Astrocyte of the hippocampus (primary cell): ENCODE data around the gene CCDC106.

Source experiments
- DNase-seq: peaks from one replicate; pipeline ENCODE4 v3.0.0; 2011; ENCODE audit warnings: low read depth, low spot score

CCDC106 gene

DNA sequence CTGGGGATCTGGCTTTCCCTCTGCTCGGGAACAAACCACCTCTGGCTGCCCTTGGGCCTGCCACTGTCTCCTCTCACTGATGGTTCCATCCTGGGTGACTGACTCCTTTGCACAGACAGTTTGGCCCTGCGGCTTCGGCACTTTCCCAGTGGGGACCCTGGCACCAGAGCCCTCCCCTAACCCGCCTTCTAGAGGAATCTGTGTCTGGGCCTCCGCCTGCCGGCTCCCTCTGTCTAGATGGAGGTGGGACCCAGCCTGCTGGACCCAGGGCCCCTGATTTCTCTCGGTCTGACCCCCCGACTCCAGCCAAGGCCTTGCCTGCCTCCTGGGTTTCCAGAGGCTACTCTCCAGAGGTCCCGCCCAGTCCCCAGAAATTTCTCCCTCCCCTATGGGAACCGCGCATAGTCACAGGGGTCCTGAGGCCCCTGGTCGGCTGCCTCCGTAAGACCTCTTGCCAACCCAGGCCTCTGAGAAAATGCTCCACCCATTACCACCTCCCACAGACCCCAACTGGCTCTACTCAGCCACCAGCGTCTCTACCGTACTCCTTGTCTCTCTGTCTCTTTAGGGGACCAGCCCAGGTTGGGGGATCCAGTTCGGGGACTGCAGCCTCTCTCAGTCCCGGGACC is 2.7 kb downstream of the CCDC106 start:
- DNase-seq: no peak

GRCh38 chr19:55651236-55651635 is 3.2 kb downstream of the CCDC106 start:
- no peak for DNase-seq

DNA sequence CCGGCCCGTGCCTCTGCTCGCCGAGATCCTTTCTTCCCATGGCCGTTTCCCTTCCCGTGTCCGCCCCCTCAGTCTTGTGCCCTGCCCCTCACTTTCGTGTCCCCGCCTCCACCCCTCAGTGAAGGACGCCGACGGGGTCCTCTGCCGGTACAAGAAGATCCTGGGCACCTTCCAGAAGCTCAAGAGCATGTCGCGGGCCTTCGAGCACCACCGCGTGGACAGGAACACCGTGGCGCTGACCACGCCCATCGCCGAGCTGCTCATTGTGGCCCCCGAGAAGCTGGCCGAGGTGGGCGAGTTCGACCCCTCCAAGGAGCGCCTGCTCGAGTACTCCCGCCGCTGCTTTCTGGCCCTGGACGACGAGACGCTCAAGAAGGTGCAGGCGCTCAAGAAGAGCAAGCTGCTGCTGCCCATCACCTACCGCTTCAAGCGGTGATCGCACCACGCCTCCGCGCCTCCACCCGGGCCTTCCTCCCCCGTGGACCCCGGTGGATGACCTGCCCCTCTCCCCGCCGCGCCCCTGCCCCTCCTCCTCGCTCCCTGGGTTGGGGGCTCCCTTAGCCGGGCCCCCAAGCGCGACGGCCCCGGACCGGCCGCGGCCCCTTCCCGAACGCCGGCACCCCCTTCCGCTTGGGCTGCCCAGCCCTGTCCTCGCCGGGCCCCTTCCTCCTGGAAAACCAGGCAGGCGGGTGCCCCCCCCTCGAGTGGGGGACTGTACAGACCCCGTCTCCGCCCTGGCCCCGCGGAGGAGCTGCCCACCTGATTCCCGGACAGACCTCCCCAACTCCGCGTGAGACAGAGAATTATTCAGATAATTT is 4.5 kb downstream of the CCDC106 start:
- no peak for DNase-seq

DNA sequence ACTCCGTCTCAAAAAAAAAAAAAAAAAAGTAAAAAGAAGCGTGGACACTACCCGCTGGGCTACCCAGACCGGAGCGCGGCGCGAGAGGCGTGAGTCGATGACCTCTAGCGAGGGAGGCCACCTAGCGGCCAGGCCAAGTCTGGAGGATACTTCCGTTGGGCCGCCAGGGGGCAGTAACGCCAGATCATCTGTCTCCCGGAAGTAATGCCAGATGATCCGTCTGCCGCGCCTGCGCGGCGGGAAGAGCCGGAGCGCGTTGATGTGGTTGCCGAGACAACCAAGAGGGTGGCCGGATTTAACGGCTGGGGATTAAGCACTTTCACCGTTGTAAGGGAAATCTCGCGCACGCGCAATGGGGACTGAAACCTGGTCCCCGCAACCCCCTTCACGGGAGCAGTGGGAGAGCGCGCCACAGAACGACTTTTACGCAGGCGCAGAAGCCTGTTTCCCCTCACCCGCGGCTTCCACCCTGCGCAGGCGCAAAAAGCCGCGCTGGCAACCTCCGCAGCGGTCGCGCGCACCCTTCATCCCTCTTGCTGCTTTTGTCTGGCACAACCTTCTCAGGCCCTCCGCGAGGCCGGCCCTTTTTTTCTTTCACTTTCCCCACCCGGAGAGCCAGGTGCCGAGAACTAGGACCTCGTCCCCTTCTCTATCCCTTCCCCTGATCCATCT is 5.8 kb downstream of the CCDC106 start:
- DNase-seq: peak; percentile 100

GRCh38 chr19:55654323-55654867 is 6.4 kb downstream of the CCDC106 start:
- DNase-seq: peak; percentile 100

DNA sequence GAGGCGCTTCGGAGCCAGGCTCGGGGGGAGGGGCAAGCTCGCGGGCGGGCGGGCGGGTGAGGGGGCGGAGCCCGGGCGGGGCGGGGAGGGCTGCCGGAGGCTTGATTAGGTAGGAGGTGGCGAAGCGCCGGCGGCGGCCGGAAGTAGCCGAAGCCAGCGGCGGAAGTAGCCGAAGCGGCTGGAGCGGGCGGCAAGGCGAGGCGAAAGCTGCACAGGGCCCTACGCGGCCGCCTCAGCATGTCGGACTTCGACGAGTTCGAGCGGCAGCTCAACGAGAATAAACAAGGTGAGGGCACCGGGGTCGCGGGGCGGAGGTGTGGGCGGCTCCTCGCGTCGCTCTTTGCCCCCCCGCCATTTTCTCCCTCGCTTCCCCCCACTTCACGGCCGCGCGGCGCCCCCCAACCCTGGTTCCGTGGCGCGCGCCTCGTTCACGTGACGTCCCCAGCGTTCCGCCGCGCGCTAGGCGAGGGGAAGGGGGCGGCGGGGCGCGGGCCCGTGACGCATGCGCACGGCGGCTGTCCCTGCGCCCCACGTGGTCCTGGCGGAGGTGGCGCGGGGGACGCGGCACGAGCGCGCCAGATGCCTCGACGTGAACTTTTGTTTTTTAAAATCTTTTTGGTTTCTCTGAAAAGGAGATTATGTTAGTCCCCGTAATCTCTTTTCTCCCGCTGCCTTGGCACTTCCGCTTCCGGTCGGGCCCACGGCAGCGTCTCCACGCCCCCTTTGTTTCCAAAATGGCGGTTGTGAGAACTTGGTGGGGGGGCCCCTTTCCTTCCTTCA is 7.0 kb downstream of the CCDC106 start, which contains the start of gene U2AF2:
TSS of gene U2AF2 (plus strand) at position 168 of the 780 bp plus-strand sequence. CDS start at position 238, 70 bp downstream.
- DNase-seq: peak; percentile 97

GRCh38 chr19:55655648-55656040 is 7.6 kb downstream of the CCDC106 start:
- no peak for DNase-seq

DNA sequence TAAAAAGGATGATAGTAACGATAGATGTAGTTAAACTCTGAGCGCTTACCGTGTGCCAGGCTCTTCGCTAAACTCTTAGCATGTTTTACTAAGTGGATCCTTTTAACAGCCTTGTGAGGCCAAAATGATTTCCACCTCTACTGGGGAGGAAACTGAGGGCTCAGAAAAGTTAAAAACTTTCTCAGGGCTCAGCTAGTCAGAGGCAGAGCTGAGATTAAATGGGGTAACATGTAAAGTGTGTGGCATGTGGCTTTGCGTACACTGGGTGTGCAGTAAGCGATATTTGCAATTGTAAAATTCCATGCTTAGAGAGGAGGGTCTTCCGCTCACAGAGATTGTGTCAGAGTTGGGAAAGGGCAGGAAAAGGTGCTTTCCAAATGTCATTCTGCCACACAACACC is 8.5 kb downstream of the CCDC106 start:
- DNase-seq: no peak

DNA sequence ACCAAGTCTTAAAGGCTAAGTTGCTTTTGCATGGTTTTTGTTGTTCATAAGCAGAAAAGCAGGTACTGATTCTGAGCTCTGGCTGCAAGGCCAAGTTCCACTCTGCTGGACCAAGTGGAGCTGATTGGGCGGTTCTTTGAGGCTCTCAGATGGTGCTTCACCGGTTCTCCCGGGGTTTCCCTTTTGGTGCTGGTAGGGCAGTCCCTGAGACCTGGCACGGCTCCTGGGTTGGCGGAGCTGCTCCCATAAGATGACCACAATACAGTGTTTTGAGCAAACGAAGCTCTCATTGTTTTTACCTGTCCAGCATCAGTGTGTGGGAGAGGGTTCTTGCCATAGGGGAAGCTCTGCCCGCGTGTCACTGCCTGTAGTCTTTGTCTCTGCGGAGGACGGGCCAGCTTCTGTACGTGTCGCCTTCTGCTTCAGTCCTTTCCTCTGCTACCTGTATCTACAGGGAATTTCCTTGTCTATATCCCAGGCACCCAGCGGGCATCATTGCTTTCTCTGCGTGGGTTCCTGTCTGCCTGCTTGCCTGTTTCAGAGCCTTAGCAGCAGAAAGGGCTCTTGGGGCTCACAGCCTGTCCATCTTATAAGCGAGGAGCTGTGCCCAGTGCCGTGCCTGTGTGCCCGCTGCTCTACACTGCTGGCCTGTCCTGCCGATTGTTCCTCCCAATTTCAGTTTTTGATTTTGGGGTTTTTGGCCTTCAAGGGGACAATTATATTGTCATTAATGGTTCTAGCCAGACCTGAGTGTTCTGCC is 9.2 kb downstream of the CCDC106 start:
- peak; percentile 44 for DNase-seq

- no peak for DNase-seq
Measured at GRCh38 chr19:55658846-55659459, 10.9 kb downstream of the CCDC106 start.

DNA sequence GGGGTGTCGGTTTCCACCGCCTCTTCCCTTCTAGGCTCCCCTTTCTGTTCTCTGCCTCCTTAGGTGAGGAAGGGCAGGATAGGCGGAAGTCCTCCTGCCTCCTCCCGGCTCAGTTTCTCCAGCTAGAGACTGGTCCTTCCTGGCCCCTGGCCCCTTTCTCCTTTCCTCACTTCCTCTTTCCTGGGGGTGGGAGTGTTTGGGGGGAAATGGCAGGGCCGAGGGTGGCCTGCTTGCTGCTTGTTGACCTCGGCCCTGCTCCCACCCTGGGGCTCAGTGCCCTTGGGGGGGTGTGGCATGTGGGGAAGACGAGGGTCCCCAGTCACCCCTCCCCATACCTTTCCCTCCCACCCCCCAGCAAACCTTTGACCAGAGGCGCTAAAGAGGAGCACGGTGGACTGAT is 11.8 kb downstream of the CCDC106 start:
- no peak for DNase-seq

- no peak for DNase-seq
Measured at GRCh38 chr19:55660404-55660803, 12.4 kb downstream of the CCDC106 start.

GRCh38 chr19:55660991-55661390 is 13.0 kb downstream of the CCDC106 start:
- DNase-seq: no peak

DNA sequence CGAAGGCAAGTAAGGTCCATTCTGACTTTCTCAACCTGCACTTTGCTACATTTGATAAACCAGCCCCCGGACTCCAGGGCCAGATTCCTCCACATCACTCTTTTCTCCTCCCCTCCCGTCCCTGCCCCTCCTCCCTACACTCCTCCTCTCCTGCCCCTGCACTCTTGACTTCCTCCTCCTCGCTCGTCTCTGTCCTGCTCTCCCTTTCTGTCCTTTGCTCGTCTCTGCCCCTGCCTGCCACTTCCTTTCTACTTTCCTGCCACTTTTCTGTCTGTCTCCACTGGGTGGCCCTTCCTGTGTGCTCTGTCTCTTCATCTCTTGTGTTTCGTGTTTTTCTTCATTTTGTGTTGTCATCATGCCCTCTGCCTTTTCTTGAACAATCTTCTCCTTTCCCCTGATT is 13.8 kb downstream of the CCDC106 start:
- no peak for DNase-seq

DNA sequence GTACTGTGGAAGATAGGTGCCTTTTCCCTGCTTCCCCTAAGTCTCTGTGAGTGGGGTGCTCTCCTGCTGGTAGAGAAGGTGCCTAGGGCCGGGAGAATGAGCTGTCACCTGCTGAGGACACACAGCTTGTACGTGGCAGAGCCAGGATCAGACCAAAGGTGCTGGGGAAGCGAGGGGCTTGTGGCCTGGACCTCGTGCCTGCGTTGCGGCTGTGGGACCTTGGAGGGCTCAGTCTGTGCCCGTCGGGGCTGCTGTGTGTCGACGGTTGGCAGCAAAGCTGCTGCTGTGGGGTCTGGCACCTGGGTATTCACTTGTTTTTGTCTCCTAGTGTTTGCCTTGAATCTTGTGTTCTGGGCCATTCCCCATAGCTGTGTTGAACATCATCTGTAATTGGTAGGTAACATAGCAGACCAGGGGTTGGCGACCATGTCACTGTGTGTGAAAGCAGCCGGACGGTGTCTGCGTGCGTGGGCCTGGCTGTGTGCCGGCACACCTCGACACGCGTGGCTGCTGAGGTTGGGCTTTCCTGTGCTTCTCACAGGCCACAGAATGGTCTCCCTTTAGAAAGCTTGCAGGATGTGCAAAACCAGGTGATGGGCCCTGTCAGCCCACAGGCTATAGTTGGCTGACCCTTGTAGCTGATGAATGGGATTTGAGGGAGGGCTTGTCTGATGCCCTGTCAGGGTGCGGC is 16.0 kb downstream of the CCDC106 start:
- no peak for DNase-seq

DNA sequence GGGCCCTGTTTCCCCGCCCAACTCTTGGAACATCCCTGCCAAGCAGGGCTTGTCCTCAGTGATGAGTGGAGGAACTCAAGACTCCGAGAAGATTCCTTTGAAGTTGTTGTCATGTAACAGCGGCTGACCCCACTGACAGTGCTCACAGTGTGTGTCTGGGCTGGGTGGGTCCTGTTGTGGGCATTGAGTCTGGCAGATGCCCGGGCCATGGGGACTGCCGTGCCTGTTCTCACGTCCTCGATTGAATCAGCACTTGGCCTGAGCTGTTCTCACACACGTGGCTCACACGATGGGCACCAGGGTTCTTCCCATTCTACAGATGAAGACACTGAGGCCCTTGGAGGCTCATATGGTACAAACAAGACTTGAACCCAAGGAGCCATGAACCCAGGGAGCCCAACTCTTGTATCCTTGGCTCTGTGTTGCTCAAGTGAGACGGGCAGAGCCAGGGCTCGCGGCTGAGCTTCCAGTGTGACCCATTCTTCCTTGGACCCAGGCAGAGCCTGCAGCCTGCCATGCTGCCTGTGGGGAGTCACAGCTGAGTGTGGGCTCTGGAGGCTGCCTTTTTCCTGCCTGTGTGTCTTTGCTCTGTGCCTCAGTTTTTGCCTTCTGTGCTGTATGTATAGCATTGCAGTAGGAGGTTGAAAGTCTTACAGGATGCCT is 18.5 kb downstream of the CCDC106 start:
- no peak for DNase-seq

DNA sequence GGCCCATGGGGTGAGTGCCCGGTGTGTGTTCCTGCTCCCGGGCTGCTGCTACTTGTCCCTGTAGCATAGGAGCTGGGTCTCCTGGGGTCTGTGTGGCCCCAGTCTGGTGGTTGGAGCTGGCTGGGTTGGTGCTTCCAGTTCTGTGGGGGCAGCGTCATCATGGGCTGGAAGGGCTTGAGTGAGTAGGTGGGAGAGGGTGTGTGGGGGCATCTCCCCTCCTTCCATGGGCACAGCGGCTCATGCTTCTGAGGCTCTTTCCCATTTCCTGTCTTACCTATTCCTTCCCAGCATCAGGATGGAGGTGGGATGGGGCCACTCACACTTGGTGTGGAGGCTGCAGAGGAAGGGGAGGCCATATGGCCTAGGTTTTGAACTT is 19.0 kb downstream of the CCDC106 start:
- no peak for DNase-seq

- no peak for DNase-seq
Measured at GRCh38 chr19:55667511-55667910, 19.5 kb downstream of the CCDC106 start.

DNA sequence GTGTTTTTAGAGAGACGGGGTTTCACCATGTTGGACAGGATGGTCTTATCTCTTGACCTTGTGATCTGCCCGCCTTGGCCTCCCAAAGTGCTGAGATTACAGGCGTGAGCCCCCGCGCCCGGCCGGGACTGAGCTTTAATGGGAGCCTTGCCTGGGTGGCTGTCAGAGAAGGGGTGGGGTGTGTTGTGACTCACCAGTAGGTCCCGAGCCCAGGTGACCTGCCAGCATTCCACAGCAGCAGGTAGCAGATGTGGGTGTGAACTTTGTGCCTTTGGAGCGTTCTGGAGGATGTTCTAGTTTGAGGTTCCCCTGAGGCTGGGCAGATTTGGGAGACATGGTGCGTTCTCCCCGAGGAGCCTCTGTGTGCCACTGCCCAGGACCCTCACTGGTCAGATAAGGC is 19.9 kb downstream of the CCDC106 start:
- DNase-seq: no peak
